Pancreas (tissue), 10 donors: ENCODE data around the gene OR1A1. TPM values are rescaled to one million over a fixed set of nuclear protein-coding genes. Genes with fewer than 3 reads are reported as not detected.
"Not testable (repeated sequence)": the region's sequence is repeated elsewhere in the genome, so short reads cannot be mapped to it uniquely, and the experiment has no call there.

Experiments
- ATAC-seq, 4 donors: fragments of 200-7000 bp; cut with Tn5 transposase; one replicate each; pipeline versions ENCODE4 v1.8.0 to v1.9.1; 2020; ENCODE audit warnings: mild to moderate bottlenecking in 4 of 4, moderate library complexity in 4 of 4
- DNase-seq, 6 donors: peaks; one replicate each; pipeline ENCODE4 v3.0.0-alpha.2; 2020
- FAIRE-seq: peaks from 2 replicates; lab custom pipeline; 2012; peaks lifted over from hg19 to GRCh38; lab: Jason Lieb, UNC
- H3K27ac ChIP-seq, 4 donors: fragments of 200-600 bp; sonication (generic); 1 replicate in 3 of 4; 2 replicates in 1 of 4; pipeline versions ENCODE4 v1.5.0 to v1.8.0; 2020
- H3K27me3 ChIP-seq, 4 donors: fragments of 200-600 bp; one replicate each; pipeline ENCODE4 v1.8.0; 2021
- H3K36me3 ChIP-seq, 3 donors: fragments of 200-600 bp; sonication (generic) in 1 of 3; one replicate each; pipeline versions ENCODE4 v1.5.0 to v1.8.0; 2020 to 2021
- H3K4me1 ChIP-seq, 3 donors: fragments of 200-600 bp; one replicate each; pipeline ENCODE4 v1.8.0; 2021
- H3K4me3 ChIP-seq, 4 donors: fragments of 200-600 bp; sonication (generic) in 2 of 4; one replicate each; pipeline versions ENCODE4 v1.5.0 to v1.8.0; 2020 to 2021
- H3K9me3 ChIP-seq, 4 donors: fragments of 200-600 bp; one replicate each; pipeline ENCODE4 v1.8.0; 2021
- WGBS, 2 donors: extraction: QIAGEN DNeasy Blood & Tissue Kit; methylation state at CpG; one replicate each; pipeline ENCODE4 v1.1.7; 2013; 5-methylcytosine and 5-hydroxymethylcytosine counted together
- intact Hi-C, 3 donors: fragments of 100-400 bp; cut with DNase I; formaldehyde crosslinking; loops; one replicate each; pipeline versions ENCODE4 v1.11.1 to v1.14.2; 2022
- polyA plus RNA-seq, 2 donors: library from polyadenylated mRNA; stranded (reverse); fragments of 200-250 nt; gene quantifications; one replicate each; pipeline ENCODE4 v1.2.3, GENCODE V29; 2013
- total RNA-seq, 6 donors: library from RNA; stranded (reverse); fragmentation: NEBNext Ultra II Directional in 4 of 6; extraction: Animal tissue kit (Norgen Biotek cat#: 25700) in 4 of 6; gene quantifications; one replicate each; pipeline versions ENCODE4 v1.2.1 to v1.2.4, GENCODE V29; 2021 to 2023
- TF ChIP-seq, protein P1 (sequence below), 4 donors: fragments of 200-600 bp; sonication (generic) in 3 of 4; IDR thresholded peaks; one replicate each; pipeline versions ENCODE4 v1.5.0 to v1.8.0; 2021; ENCODE audit warnings: antibody characterized with exemption in 4 of 4
- donor health status: healthy with polysubstance abuse.
- donor health status: DM: no; HTN: no; CAD: no; lungs with moderate emphysema.
- donor health status: DM: no; HTN: no; CAD: no.
- donor health status: control.
- donor health status: control.
- donor health status: Bipolar disorder and iron deficiency.
- donor health status: DM: yes; HTN: yes; CAD: no.
- donor health status: DM: no; HTN: no; CAD: no.
- donor health status: DM: no; HTN: no; CAD: no.
- donor health status: DM: yes; HTN: yes; CAD: no.

The OR1A1 gene
- total and polyA plus RNA-seq, 8 donors: not detected

DNA sequence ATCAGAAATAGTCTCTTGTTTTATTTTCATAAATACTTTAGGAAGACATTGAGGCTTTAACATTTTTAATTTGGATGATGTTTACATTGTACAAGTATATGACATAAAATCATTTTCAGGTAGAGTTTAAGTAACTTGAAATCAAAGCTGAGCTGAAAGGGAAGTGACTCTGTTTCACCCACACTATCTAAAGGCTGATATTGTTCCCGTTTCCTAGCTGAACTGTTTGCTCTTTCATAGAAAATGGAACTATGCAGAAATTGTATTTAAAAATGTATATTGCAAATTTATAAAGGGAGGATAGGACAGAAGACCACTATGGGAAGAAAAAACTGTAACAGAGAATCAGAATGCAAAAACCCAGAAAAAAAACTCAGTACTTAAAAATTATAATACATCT lies 37.4 kb downstream of the OR1A1 start:
- ATAC-seq, intact Hi-C loops: not testable (repeated sequence)

DNA sequence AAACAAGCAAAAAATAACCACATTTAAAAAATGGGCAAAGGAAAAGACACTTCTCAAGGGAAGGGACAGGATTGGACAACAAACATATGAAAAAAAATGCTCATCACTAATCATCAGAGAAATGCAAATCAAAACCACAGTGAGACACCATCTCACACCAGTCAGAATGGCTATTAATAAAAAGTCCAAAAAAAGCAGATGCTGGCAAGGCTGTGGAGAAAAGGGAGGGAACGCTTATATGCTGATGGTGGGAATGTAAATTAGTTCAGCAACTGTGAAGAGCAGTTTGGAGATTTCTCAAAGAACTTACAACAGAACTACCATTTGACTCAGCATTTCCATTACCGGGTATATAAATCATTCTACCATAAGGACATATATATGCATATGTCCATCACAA lies 41.5 kb downstream of the OR1A1 start:
- H3K9me3 ChIP-seq, H3K4me3 ChIP-seq, H3K27ac ChIP-seq, intact Hi-C loops, DNase-seq, H3K36me3 ChIP-seq, H3K27me3 ChIP-seq, FAIRE-seq, ATAC-seq, H3K4me1 ChIP-seq: not testable (repeated sequence)
- 85 to 86% methylated on average over 1 of the region's 2 CpGs for WGBS, 2 donors

More for the DNA sequence above, 37.4 kb downstream of the OR1A1 start:
- DNase-seq, H3K9me3 ChIP-seq, H3K27me3 ChIP-seq, H3K4me3 ChIP-seq, H3K4me1 ChIP-seq, FAIRE-seq, H3K36me3 ChIP-seq, H3K27ac ChIP-seq: not testable (repeated sequence)
- WGBS, 2 donors: 11 to 18% methylated on average over 1 of the region's 1 CpG

DNA sequence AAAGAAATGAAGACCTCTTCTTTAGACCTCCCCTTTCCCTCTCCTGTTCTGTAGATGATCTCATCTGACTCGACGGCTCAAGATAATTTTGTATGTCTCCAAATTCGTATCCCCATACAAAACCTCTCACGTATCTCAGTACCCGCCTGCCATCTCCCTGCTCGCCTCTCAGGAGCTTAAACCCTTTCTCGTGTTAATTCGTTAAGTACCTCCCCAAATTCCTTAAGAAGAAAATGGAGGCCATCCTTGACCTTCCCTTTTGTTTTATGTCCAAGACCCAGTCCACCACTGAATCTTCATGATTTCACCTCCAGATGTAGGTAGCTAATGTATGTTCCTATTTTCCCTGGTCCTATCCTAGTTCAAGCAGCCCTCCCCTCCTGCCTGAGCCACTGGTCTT lies 49.1 kb downstream of the OR1A1 start:
- H3K27me3 ChIP-seq: no peaks in the 10 kb centered on the region
- no peaks in the 10 kb centered on the region for H3K4me1 ChIP-seq
- intact Hi-C loops: no loop called here
- ATAC-seq (no peak), DNase-seq (no peak), FAIRE-seq (no peak)
- WGBS, 2 donors: 67 to 83% methylated on average over 8 of the region's 8 CpGs
- H3K27ac ChIP-seq: no peak overlapping the region
- H3K36me3 ChIP-seq: no peaks in the 10 kb centered on the region
- H3K9me3 ChIP-seq: no peaks in the 10 kb centered on the region
- TF ChIP-seq, protein P1, sequence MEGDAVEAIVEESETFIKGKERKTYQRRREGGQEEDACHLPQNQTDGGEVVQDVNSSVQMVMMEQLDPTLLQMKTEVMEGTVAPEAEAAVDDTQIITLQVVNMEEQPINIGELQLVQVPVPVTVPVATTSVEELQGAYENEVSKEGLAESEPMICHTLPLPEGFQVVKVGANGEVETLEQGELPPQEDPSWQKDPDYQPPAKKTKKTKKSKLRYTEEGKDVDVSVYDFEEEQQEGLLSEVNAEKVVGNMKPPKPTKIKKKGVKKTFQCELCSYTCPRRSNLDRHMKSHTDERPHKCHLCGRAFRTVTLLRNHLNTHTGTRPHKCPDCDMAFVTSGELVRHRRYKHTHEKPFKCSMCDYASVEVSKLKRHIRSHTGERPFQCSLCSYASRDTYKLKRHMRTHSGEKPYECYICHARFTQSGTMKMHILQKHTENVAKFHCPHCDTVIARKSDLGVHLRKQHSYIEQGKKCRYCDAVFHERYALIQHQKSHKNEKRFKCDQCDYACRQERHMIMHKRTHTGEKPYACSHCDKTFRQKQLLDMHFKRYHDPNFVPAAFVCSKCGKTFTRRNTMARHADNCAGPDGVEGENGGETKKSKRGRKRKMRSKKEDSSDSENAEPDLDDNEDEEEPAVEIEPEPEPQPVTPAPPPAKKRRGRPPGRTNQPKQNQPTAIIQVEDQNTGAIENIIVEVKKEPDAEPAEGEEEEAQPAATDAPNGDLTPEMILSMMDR (IDR thresholded peaks at IDR 0.05): no peak
- no peak overlapping the region for H3K4me3 ChIP-seq

DNA sequence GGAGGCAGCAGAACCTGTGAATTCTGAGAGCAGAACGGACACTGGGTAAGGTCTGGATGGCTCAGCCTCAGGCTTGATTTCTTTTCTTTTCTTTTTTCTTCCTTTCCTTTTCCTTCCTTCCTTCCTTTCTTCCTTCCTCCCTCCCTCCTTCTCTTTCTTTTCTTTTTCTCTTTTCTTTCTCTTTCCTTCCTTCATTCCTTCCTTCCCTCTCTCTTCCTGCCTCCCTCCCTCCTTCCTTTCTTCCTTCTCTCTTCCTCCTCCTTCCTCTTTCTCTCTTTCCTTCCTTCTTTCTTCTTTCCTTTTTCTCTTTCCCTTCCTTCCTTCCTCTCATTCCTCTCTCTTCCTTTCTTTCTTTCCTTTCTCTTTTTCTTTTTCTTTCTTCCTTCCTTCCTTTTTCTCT lies 52.7 kb downstream of the OR1A1 start:
- FAIRE-seq: no peak
- no peak for ATAC-seq
- Histone ChIP-seq H3K27me3 (no peaks in the 10 kb centered on the region), H3K4me1 (no peaks in the 10 kb centered on the region), H3K4me3 (no peak overlapping the region), H3K9me3 (no peaks in the 10 kb centered on the region), H3K27ac (no peak overlapping the region), H3K36me3 (no peaks in the 10 kb centered on the region)
- WGBS, 2 donors: 57 to 69% methylated on average over 1 of the region's 1 CpG
- TF ChIP-seq, protein P1 (IDR thresholded peaks at IDR 0.05): no peak
- intact Hi-C loops: no loop called here
- no peak for DNase-seq

DNA sequence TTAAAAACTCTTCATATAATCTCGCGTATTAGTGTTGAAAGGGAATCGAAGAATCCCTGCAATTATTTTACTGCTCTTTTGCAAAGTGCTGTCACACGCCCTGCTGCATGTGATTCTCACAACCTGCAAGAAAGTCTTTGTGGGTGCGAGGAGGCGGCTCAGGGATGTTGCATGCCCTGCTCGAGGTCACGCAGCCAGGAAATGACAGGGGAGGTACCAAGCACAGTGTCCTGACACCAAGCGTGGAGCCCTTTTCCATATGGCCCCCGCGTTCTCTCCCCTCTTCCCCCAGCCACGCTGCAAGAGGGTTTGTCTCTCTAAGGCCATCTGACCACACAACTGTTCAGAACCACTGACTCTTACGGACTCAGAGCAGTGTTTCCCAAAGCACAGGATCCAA lies 53.1 kb downstream of the OR1A1 start:
- ATAC-seq (no peak), DNase-seq (no peak), FAIRE-seq (no peak)
- H3K36me3 ChIP-seq: no peaks in the 10 kb centered on the region
- 60 to 67% methylated on average over 13 of the region's 13 CpGs for WGBS, 2 donors
- H3K27ac ChIP-seq: no peak overlapping the region
- TF ChIP-seq, protein P1 (IDR thresholded peaks at IDR 0.05): no peak
- no peak overlapping the region for H3K4me3 ChIP-seq
- no peaks in the 10 kb centered on the region for H3K4me1 ChIP-seq
- intact Hi-C loops: no loop called here
- H3K27me3 ChIP-seq: no peaks in the 10 kb centered on the region
- H3K9me3 ChIP-seq: no peaks in the 10 kb centered on the region

Other genes starting within 250 kb of the OR1A1 start
- not detected for gene OR1D5, start 144.1 kb upstream of the OR1A1 start, total RNA-seq
- gene OR1D5, start 144.1 kb upstream of the OR1A1 start, polyA plus RNA-seq: not detected
- gene OR1D2, start 103.2 kb upstream of the OR1A1 start, total RNA-seq: not detected
- gene OR1D2, start 103.2 kb upstream of the OR1A1 start, polyA plus RNA-seq: not detected
- gene OR1G1, start 80.1 kb upstream of the OR1A1 start, total RNA-seq: not detected
- not detected for gene OR1G1, start 80.1 kb upstream of the OR1A1 start, polyA plus RNA-seq
- not detected for gene OR1A2, start 10.1 kb upstream of the OR1A1 start, total RNA-seq
- gene OR1A2, start 10.1 kb upstream of the OR1A1 start, polyA plus RNA-seq: not detected
- under 1 TPM in 1 of 6 donors, not detected in 5; 0.25 TPM for gene OR3A1, start 90.7 kb downstream of the OR1A1 start, total RNA-seq
- gene OR3A1, start 90.7 kb downstream of the OR1A1 start, polyA plus RNA-seq: under 1 TPM in 1 of 2 donors, not detected in 1; 0.05 TPM
- gene OR3A2, start 178.6 kb downstream of the OR1A1 start, total RNA-seq: under 1 TPM in 3 of 6 donors, not detected in 3; 0.35 to 0.56 (median 0.46) TPM
- under 1 TPM in 1 of 2 donors, not detected in 1; 0.12 TPM for gene OR3A2, start 178.6 kb downstream of the OR1A1 start, polyA plus RNA-seq
- gene OR1E1, start 190.7 kb downstream of the OR1A1 start, total RNA-seq: not detected
- gene OR1E1, start 190.7 kb downstream of the OR1A1 start, polyA plus RNA-seq: not detected
- gene OR3A3, start 203.7 kb downstream of the OR1A1 start, total RNA-seq: not detected
- not detected for gene OR3A3, start 203.7 kb downstream of the OR1A1 start, polyA plus RNA-seq
- gene OR1E2, start 226.2 kb downstream of the OR1A1 start, total RNA-seq: not detected
- gene OR1E2, start 226.2 kb downstream of the OR1A1 start, polyA plus RNA-seq: not detected